Stimulated activated naive CD4-positive, alpha-beta T cell (primary cell): ENCODE results near the gene GCG.

ENCODE experiments used
- DNase-seq, 6 experiments: peaks; one replicate each; lab custom pipeline; 2025; lab: John Stamatoyannopoulos, UW

Gene GCG

DNA sequence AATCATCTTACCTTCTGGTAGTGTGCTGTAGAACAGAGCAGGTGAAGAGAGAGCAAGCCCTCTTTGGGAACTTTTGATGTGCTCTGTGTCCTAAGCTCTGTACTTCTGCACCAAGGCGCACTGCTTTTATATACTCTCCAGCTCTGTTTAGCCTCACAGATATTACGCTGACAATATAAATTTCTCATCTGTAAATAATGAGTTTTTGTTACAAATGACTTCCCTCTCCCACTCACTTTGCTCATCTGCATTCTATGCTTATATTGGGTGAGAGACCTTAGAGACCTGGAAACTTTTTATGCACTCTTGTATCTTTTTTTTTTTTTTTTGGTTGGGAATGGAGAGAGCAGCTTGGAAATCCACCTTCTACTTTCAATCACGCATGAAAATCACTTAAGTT, at the start of gene GCG:
Gene GCG, minus strand, starts transcription at position 101 of the 400 bp plus-strand sequence. CDS start 3,069 bp downstream, outside the sequence.
- no peak for DNase-seq

DNA sequence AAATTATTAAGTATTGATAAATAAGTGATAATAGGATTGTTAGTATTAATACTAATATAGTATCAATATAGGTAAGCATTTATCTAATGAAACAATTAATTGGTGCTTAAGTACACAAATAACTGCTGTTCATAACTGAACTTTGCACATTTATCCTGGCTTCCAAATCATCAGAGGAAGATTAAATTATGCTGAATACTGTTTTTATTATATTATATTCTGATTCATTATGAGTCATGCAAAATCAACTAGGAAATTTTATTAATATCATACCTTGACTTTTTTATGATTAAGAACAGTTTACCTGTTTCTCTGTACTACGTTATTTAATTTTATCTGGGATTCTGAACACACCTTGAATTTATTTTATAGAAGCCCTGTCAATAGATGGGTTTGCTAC, 48.6 kb upstream of the GCG start:
- no peak for DNase-seq

DNA sequence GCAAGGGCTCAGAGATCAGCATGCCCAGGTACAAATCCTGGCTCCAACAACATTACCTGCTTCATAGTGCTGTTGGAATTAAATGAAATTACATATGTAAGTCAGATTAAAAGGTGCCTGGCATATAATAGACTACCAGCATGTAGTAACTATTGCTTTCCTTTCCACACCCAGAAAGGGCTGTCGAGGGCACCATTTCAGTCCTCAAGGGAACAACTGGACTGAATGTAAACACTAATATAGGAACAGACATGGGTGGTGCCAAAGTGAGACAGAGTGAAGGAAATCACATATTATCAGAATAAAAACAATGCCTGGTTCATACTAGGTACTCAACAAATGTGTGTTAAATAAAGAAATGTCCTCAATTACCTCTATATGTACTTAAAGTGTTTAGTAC, 47.9 kb upstream of the GCG start:
- DNase-seq: no peak

DNA sequence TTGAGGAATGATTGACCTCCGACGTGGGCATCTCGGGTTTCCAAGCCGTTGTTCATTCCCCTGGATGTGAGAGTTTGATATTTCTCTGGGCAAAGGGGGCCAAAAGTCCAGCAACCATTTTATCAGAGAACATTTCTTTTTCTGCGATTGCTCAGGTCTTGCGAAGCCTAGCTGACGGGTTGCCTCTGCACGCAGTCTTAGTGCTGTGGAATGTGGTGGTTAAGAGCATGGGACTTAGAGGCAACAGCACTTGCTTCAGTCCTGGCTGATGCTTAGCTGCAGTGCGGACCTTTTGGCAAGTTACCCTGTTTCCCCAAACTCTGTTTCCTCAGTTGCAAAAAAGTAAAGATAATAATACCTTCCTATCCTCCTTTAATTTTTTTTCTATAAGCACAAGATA, 46.2 kb upstream of the GCG start:
- no peak for DNase-seq

DNA sequence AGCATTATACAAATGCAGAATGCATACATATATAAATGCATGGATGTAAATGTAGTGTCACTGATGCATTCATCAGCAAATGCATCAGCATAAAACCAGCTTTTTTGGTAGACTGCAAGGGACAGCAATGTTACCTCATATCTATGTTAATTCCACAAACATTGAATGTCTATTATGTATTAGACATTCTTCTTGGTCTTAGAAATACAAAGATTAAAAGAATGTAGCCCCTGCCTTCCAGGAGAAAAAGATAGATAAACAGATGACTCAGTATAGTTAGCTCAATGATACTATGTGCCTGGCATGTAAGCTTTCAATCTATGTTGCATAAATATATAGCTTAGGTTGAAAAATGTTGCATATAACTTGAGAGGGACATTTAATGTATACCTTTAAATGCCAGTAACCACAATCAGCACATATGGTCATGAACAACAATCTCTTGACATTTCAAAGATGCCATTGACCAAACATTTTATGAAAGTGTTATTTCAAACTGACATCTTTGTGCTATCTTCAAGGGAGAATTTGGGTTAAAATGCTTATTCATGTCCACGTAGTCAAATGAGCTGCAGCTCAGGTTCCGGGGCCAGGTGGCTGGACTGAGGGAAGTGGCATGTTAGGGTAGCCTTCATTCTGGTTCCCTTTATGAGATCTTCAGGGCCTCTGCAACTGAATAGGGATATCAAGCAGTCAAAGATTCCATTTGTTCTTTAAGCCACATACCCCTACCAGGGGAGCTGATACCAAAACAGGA, 45.2 kb upstream of the GCG start:
- DNase-seq: no peak

DNA sequence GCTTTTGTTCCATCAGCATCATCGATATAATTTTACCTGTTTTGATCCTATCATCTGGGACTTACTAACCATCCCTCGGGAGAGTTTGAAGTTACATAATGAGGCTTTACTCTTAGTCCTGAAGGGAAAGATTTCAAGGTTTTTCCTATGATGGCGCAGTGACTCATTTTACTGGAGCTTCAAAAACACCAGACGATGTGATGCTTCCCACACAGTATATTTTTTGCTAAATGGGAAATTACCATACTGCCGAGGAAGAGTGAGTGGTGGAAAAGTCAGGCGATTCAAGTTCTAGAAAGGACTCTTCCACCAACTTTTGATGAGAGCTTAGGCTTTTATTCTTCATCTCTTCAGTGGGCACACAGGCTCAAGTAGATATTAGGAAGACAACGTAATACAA, 44.6 kb upstream of the GCG start:
- no peak for DNase-seq

DNA sequence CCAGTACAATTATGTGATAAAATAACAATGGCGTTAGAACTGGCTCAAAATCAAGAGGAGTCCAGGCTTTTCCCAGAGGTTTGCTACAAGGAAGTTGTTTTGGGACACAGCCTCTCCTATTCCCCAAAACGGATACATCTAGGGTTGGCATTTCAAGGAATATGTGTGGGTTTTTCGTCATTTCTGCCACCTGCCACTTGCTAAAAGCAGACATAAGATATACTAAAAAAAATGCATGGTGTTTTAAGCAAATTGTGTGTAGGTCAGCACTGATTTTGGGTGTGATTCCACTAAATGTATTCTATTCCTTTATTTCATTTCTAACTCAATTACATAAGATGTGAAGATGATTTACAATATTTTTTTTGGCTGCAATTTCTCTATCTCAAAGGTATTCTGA, 36.4 kb upstream of the GCG start:
- DNase-seq: no peak

DNA sequence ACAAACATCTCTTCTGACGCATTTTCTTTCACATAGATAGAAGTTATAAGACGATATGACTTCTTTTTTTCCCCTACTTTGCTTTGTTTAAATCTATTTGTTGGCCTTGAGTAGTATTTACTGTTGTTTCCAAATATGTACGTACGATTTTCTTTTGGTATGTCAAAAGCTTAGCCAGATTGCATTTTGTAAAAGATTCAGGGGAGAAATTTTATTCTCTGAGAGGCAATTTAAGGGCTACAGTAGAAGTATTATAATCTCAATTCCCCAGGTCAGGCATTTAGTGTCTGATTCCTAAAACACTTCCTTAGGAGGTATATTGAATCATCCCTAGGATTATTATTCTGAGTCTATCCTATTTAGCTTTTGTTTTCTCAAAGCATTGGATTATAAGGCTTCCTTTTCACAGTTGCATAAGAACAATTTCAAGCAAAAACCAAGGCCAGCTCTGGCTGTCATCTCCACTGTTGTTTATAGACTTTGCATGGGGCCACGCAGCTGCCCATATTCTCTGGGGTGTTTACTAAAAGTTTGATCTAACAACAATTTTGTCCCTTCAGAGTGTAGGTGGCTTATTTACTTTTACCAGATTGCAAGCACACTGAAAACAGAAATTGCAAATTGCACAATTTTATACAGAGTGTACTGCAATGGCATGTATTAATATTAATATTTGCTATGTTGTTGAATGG, 33.6 kb upstream of the GCG start:
- DNase-seq: no peak

DNA sequence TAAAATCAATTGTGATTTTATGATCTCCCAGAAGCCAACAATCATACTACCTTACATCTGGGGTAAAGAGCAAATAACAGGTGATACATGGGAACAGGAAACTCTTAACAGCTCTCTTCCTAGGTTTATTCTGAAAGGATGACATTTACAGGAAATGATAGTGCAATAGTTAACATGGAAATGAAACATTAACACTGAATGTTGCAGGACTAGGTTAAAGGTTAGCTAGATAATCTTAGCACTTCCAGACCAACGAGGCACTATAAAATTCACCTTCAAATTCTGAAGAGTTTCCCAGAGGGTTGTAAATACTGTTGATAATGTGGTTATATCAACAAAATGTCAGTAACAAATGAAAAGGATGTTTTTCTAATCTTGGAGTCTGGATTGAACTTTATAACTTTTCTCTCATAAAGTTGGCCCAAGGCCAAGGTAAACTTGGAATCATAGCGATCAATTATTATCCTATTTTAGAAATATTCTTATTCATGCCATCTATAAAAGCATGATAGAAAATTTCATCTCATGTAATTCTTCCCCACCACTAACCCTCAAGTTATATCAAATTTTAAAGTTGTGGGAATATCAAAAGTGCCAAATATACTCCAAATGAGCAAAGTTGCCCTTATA, 32.9 kb upstream of the GCG start:
- no peak for DNase-seq

DNA sequence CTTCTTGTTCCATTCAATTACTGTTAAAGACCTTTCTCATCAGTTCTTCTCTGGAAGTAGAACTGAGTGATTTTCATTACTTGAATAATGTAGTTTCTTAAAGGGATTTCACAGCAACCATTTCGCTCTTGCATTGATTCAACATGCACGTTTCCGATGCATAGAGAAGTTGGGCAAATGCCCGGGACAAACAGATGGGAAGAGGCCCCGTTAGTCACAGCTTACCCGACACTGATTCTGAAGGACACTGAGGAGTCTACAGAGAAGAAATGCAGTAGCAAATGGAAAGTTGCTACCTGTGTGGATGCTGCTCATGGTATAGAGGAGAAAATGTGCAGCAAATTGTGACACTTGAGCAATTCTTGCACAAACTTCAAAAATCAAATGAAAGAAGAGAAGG, 32.3 kb upstream of the GCG start:
- no peak for DNase-seq

DNA sequence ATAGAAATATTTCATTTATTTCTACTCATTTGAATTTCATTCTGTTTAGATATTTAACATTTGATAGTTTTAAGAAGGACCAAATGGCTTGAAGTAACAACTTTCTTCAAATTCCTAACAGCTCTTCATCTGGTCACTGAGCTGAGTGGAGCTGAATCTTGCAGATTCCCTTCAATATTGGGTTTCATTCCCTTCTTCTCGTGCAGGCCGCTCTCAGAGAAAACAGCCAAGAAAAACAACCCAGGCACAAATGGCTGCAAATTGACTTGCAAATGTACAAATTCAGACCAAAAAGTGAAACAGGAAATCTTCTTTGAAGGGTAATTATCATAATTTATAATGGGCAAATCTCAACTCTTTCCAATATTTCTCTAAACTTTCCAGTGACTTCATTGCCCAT, 30.3 kb upstream of the GCG start:
- DNase-seq: no peak

DNA sequence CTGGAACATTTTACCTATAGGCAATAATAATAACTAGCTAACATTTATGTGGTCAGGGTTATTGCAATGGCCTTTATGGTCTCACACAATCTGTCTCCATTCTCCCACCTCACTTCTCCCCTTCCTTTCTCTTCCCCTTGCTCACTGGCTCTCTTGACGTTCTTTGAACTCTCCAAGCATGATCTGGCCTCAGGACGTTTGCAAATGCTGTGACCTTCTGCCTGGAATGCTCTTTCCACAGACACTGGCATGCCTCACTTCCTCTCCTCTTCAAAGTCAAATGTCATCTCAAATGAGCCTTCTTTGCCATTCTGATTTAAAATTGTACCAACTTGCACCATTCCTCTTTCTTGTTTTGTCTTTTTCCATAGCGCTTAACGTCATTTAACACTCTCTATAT, 25.3 kb upstream of the GCG start:
- DNase-seq: no peak

DNA sequence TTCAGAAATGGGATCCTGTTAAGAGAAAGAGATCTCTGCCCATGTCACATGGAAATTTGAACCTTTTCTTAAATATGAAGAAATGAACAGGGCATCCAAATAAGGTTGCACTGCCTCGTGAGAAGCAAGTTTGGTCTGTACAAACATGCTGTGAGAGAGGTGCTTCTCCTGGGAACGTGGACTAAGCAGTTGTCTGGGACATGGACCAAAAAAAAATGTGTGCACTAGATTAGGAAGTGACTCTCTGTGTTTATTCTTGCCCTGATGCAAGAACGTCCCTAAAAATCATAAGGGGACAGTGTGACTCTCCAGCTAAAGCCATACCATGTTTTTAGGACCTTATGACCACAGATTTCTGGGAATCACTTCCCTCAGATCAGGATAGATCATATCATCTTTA, 23.7 kb upstream of the GCG start:
- no peak for DNase-seq

DNA sequence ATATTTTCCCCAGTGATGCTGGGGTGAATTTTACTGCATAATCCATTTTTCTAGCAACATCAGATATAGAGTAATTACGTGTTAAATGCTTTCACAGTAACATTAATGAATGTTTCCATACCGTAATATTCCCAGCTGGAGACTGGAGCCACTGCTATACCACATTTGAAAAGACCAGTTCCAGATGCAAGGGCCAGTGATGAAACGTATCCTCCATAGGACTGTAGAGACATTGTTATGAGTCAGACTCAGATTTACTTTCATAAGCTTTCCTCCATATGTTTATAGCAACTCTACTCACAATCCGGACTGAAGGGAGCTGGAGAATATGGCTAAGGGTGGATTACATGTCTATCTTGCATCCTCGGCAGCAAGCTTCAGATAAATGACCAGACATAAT, 22.7 kb upstream of the GCG start:
- no peak for DNase-seq

DNA sequence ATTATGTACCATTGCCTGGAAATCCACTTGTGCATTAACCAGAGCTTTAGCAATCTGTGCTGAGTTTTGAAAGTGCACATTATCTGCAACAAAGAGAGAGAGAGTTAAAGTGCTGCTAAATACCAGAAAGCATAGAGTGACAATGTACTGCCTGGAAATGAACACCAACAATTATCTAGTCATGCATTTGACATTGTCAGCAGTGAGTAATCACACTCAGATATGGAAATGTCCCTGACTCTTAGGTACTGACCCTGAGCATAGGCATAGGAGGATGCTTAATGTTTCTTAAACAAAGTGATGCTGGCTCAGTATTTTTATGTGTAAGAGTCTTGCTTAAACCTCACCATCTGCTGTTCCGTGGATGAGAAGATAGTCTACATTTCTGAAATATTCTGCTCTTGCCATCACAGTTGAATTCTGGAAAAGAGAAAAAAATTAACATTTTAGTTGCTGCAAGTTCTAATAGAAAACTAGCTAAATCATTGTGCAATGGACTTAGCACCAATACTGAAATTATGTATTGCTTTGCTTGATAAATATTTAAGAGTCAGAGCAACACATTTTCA, 20.8 kb upstream of the GCG start:
- DNase-seq: no peak

DNA sequence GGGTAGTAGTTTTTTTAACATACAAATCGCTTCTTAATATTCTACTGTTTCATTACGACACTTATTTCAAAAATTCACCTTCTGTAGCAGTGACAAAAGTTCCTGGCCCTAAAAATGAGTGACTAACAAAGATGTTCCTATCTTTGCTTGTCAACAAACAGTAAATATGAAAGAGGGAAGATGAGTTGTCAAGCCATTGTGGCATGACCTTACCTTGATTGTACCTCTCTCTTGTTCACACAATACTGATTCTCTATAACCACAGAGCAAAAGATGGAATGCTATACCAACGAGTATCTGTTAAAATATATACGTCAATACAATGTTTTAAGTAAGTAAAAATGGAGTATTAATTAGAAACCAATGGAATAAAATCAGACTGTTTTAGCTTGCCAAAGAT, 14.7 kb upstream of the GCG start:
- no peak for DNase-seq

DNA sequence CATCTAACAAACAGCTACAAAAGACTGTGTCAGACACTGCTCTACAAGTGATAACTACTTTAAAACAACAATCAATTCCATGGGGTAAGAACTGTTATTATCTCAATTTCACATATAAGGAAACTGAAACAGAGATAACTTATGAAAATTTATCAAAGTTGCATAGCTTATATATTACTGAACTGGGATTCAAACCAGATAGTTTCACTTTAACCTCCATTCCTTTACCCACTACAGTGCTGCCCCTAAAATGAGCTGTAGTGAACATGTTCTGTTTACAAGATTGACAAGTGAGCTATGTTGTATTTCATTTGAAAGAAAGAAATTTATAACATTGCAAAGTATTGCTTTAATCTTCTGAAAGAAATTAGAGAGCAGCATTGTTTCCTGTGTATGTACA, 14.1 kb upstream of the GCG start:
- no peak for DNase-seq

DNA sequence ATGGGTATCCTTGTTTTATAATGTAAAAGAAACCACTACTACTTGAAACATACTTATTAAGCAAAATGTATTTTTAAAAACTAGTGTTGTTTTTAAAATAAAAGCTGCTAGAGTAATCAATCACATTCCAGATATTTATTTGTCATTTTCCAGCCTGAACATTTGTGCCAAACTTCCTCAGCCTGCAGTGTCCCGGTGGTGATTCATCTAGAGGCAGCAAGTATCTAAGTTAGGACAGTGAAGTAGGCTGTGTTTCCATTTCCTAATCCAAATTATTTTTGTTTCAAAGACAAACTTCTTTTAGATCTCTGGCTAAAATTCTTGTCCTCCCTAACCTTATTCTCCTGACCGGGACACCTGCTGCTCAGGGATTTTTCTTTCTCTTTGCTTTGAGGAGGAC, 12.8 kb upstream of the GCG start:
- no peak for DNase-seq

DNA sequence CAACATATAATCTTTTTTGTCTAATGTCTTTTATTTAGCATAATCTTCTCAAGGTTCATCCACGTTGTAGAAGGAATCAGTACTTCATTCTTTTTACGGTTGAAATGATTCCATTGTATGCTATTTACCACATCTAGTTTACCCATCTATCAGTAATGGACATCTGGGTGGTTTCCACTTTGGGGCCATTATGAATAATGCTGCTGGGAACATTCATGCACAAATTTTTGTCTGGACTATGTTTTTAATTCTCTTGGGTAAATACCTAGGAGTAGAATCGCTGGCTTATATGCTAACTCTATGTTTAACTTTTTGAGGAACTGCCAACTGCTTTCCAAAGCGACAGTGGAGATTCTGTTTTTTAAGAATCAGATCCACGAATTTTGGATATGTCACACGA, 7.4 kb upstream of the GCG start:
- DNase-seq: no peak

DNA sequence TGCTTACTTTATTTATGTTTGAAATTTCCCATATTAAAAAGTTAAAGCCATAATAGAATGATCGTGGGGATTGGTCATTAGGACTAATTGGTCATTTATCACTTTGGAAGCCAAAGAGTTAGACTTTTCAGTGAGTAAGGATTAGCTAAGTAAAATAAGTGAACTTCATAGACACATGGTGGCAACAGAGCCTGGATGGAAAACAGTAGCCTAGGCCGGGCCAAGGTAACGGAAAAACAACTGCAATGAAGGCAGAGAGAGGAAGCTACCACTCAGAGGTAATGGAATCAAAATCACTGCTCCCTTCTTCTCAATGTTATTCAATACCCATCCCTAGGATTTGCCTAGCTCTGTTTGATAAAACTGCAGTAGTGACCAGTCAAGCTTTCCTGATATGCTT, 4.1 kb upstream of the GCG start:
- no peak for DNase-seq

DNA sequence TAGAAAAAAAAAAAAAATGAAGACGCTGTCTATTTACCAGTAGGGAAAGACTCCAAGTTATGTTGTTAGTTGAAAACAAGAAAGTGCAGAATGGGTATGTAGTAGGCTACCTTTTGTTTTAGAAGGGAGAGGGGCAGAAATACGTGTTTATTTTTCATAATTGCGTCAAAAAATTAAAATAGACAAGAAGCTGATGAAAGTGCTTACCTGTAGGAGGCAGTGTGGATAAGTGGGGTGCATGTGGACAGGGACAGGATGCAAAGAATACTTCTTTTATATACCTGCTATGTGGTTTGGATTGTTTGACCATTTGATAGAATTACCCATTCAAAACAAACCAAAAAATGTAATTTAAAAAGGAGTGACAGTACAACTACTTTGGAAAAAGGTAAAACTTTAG, 3.0 kb upstream of the GCG start:
- DNase-seq: no peak

DNA sequence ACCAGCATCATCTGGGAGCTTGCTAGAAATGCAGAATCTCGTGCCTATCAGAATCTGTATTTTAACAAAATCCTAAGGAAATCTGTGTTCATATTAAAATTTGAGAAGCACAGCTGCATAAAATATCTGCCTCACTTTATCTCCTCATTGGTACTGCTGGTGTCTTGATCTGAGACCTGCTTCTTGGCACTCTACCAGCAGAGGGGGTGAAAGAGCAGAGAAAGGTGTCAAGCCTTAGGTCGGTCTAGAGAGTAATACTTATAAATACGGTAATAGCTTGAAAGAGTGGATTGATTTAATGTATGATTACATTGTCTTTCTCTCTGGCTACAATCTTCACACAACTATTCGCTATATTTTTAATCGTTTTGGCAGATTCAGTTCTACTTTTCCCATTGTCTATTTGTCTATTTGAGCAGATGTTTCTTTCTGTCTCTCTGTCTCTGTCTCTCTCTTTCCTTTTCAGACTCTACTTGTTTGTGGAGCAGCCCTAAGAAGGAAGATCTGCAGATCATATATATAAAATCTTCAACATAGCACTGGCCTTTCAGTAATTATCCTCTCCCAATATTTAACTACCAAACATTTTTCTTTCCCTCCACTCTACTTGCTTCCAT, 1.7 kb upstream of the GCG start:
- DNase-seq: peak in 5 of 6 experiments; percentile 8 to 60 (median 34)

DNA sequence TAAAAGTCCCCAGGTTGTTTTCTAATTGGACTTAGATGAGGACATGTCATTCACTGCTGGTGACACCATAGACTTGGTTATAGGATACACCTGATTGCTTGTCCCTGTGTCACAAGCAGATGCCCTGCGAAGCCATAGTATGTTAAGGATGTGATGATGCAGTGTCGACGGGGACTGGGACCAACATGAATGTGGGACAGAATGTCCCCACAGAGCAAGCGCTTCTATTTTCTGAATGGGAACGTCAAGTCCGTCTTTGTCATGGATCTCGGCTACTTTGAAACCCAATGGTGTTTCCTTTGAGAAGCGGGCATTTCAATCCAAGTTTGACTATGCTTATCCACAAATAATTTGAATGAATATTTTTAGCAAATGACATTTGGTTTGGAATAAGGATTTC, 2.1 kb downstream of the GCG start:
- no peak for DNase-seq
